ENCODE data around the gene INS.
"Not testable (repeated sequence)": the region's sequence is repeated elsewhere in the genome, so short reads cannot be mapped to it uniquely, and the experiment has no call there.

Gene INS

DNA sequence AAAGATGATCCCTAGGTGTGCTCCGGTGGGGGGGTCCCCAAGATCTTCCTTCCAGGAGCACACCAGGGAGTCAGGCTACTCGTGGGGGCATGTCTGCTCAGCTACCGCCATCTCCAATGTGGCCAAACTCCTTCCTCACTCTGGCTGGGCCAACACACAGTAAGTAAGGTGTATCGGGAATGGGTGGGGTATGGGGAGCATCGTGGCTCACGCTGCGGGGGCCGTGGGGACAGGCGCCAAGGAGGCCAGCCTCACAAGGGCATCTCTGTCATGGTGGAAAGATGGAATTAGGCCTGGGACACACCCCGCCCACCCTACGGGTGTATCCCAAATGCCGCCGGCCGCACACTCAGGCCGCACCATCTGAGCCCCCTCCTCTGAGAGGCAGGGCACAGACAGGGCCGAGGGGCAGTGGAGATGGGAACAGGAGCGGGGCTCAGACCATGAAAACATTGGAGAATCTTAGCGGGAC lies 30.1 kb downstream of the INS start:
- no peak for DNase-seq

DNA sequence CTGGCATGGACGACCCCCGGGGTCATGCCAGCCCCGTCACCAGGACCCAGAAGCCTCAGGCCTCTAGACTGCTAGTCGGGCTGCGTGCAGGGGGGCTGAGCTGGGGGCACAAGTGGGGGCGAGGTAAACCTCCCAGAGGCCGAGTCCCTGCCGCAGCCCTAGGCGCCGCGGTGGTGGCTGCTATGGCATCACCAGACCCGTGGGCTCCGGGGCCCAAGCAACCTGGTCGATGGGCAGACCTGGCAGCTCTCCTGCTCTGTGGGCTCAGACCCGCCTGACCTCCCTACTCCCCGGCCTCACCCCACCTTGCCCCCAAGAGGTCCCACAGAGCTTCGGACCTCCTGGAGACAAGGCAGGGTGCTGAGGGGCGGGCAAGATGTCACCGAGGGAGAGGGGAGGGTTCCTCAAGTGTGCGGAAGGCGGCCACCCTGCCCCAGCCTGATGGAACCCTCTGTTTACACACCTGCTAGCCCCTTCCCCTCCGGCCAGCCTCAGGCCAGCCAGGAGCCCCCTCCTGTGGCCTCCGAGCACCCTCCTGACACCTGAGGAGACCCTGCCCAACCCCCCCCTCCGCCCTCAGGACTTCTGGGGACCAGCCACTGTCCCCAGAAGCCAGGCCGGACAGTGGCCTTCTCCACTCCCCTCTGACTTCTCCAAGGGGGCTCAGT lies 31.2 kb downstream of the INS start:
- no peak for DNase-seq

DNA sequence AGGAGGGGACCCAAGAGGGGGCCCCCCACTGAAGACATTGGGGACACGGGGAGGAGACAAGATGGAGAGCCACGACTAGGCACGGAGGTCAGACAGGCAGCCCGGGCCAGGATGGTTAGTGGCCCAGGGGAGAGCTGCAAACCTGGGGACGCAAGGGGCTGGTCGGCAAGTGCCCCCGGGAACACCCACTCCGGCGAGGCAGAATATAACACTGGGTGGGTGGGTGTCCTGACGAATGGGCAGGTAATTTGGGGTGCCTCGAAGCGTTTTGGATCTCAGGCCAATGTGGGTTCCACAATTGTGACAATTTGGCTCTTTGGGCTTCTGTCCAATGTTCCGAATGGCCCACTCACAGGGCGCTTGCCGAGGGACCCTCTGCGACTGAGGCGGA lies 31.7 kb downstream of the INS start:
- no peak for DNase-seq

DNA sequence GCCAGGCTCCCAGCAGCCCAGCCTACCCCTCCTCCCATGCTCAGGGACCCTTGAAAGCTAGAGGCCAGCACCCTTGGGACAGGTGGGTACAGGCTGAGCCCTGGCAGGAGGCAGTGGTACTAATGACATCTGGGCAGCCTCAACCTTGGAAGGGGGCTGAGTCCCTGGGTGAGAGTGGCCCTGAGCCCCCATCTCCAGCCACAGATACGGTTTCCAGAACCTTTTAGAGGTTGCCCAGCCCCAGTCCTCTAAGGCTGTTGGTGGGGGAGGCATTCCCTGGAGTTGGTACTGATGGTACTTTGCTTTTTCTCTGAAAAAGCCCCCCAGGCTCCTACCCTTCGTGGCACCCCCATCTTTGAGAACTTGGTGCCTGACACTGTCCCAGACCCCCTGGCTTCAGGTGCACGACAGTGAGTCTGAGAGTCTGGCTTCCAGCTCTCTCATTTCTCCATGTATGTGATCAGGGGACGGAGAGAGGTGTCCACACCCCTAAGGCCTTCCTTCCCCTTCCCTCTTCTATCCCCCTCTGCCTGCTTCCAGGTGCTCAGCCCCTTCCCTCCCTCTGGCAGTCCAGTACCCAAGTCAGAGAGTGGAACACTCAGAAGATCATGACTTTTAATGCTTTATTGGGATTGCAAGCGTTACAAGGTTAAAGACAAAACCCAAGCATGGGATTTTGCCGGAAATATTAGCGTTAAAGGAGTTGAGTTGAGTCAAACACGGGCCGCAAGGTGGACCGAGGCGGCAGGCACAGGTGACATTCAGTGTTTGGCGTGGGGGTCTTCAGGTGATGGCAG lies 32.3 kb downstream of the INS start:
- no peak for DNase-seq

DNA sequence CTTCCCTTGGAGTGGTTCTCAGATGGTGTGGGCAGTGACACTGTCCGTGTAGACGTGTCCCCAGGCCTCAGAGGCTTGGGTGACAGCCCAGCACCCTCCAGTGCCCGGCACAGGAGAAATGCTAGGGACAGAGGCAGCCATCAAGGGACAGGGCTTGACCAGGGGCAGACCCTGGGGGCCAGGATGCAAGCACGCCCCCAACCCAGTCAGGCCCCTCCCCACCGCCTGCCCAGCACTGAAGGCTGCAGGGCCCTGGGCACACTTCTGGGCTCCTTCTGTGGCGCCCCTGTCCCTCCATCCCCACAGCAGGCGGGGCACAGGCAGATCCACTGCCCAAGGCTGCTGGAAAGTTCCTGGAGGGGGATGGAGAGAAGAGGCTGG lies 32.9 kb downstream of the INS start:
- no peak for DNase-seq

DNA sequence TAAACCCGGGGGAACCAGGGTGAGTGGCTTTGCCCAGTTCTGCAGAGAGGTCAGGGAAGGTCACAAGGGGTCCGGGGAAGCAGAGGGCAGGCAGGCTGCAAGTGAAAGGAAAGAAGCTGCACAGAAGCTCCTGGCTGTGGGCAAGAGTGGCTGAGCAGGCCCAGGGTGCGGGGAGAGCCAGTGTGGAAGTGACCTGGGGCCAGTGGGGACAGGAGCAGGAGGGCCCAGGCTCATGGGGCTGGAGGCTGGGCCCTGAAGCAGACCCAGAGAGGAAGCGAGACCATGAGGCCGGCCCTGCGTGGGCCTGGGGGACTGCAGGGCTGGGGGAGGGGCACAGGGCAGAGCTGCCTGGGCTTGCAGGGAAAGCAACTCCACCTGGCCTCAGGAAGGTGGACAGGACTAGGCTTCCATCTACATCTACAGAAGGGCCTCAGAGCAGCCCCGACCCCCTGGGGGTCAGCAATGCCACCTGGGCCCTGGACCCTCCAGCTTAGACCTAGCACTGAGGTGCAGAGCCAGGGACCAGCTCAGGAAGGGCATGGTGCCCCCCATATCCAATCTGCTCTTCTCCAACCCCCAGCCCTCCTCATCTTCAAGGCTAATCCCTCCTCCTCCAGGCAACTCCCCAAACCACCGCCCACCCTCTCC lies 33.4 kb downstream of the INS start:
- no peak for DNase-seq

DNA sequence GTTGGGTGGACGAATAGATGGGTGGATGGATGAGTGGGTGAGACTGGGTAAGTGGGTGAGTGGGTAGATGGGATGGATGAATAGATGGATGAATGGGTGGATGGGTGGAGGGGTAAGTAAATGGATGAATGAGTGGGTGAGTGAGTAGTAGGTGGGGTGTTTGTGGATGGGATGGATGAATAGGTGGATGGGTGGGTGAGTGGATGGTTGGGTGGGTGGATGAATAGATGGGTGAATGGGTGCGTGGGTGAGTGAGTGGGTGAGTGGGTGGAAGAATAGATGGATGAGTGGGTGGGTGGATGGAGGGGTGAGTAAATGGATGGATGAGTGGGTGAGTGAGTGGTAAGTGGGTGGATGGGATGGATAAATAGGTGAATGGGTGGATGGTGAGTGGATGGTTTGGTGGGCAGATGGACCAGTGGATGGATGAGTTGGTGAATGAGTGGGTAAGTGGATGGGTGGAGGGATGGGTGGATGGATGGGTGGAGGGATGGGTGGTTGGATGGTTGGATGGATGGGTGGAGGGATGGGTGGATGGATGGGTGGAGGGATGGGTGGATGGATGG lies 34.4 kb downstream of the INS start:
- no peak for DNase-seq

DNA sequence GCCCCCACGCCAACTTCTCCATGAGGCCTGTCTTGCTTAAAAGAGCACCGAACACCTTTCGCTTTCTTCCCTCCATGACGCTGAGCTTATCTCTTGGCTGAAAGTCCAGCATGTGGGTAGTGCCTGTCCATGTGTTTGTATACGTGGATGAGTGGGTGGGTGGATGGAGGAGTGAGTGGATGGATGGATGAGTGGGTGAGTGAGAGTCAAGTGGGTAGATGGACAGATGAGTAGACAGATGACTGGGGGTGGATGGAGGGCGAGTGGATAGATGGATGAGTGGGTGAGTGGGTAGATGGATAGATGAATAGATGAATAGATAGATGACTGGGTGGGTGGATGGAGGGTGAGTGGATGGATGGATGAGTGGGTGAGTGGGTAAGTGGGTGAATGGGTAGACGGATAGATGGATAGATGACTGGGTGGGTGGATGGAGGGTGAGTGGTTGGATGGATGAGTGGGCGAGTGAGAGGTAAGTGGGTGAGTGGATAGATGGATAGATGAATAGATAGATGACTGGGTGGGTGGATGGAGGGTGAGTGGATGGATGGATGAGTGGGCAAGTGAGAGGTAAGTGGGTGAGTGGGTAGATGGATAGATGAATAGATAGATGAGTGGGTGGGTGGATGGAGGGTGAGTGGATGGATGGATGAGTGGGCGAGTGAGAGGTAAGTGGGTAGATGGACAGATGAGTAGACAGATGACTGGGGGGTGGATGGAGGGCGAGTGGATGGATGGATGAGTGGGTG lies 36.1 kb downstream of the INS start:
- not testable (repeated sequence) for DNase-seq

DNA sequence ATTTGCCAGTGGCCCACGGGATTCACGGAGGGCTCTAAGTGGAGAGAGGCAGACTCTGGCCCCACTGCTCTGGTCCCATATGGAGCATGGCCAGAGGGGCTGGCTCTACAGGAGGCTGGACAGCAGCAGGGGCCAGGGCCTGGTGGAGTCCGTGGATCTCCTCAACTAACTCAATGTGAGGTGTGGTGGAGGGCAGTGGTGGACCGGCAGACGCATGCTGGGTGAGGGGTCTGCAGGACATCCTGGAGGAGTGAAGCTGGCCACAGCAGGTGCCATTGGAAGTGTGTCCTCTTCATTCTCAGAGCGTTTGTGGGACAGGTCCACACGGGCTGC lies 37.4 kb downstream of the INS start:
- no peak for DNase-seq

DNA sequence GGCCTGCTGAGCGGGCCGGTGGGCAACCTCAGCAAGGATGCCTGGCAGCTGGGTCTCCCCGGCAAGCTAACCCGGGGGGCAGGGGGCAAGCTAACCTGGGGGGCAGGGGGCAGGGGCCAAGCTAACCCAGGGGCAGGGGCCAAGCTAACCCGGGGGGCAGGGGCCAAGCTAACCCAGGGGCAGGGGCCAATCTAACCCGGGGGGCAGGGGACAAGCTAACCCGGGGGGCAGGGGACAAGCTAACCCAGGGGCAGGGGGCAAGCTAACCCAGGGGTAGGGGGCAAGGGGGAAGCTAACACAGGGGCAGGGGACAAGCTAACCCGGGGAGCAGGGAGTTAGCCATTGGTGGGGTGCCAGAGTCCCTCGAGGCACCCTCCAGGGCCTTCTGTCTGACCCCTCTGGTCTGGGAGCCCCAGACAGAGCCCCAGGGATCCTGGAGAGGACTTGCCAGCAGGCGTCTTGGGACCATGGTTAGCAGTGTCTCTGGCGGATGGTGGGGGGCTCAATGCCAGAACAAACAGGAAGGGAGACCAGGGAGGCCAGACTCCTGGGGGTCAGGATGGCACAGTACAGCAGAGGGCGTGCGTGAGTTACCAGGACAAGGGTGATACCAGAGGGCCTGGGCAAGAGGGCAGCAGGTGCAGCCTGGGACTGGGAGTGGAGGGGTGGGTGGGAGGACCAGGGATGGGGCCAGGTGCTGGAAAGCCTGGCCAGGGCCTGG lies 37.9 kb downstream of the INS start:
- no peak for DNase-seq

DNA sequence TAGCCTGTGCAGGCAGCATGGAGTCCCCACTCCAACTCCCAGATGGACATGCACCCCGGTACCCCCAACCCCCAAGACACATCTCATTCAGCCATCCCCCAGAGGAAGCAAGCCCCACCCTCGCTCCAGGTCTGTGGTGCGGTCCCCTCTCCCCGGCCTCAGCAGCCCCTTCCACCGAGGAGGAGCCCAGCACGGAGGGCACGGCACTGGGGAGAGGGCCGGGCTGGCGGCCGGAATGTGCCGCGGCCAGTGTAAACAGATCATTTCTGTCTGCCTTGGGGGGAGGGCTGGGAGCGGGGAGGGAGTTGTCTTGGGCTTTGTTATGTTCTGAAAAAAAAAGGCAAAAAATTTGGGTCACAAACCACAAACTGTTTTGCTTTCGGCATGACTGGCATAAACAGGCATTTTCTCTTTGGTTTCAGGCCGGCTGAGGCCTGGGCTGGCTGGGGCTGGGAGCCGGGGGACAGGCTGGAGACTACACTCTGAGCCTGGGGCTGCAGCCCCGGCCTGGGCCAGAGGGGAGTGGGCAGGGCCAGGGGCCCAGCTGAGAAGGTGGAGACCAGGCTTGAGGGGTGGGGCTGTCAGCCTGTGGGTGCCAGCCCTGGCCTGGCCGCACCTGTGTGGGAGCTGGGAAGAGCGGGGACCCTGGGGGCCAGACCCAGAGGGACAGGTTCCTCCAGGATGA lies 38.6 kb downstream of the INS start:
- DNase-seq: no peak

DNA sequence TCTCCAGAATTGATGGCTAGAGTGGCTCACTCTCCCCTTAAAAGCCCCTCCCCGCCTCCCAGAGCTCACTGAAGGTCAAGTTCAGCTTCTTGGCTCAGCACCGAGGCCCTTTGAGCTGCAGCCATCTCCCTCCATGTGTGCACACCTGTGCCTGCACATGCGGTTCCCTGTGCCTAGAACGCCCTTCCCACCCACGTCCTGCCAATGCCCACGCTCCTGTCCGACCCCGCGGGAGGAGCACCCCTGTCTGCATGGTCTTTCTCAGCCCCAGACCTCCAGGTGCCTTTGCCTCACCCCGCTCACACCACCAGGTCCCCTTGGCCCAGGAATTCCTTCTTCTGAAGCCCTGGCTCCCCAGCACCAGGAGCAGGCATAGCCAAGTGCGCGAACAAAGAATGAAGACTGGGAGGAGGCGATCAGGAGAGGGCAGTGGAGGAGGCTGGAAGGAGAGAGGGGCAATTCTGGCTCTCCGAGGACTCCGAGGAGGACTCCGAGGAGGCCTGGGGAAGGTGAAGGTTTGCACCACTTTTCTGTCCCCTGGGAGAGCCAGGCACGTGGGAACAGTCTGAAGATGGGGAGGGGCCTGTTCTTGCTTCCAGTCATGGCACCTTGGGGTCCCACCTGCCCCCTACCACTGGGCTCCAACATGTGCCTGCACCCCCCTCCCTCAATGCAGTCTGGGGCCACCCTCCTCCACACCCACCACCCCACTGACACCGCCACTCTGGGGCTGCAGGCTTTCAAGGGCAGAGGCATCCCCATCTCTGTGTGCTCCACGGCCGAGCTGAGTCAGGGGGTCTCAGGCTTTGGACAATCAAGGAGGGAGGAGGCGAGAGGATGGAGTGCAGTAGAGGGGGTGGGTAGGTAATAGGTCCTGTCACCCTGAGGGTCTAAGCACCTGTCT lies 39.5 kb downstream of the INS start:
- no peak for DNase-seq

DNA sequence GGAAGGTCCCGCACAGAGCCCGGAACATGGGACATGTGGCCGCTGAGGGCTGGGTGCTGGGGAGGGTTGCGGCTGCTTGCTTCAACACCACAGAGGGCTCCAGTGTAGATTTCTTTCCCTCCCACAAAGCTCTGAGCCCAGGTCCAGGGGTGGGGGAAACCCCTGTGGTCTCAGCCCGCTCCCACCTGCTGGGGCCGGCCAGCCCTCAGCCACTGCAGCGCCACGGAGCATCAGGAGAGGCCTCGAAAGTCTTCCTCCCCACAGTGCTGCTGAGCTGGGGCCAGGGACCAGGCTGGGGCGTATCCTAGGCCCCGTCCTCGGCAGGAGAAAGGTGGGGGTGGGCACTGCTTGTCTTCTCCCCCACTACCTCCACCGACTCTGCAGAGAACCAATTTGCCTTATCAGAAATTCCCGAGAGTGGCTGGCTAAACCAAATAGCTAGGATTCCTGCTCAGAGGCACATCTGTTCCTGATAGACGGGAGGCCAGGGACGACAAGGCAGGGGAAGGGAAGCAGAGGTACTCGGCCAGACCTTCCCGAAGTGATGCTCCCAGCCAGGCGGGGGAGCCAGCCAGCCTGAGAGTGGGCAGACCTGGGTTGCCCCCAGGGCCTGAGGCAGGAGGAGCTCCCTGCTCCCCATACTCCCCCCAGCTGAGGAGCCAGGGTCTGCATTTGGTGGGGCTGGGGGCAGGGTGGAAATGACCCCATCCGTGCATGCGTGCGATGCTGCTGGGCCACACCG lies 40.5 kb downstream of the INS start:
- DNase-seq: no peak

DNA sequence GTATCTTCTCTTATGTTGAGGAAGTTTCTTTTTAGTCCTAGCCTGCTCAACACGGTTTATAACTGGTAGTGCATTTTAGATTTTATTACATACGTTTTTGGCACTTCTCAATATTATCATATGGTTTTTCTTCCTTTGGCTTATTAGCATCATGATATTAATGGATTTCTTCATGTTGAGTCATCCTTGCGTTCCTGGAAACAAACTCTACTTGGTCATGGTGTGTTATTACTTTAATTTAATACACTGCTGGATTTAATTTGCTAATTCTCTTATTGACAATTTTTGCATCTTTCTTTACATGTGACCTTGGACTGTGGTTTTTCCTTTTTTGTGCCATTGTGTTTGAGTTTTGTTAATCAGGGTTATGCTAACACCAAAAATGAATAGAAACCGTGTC lies 42.3 kb downstream of the INS start:
- DNase-seq: no peak

DNA sequence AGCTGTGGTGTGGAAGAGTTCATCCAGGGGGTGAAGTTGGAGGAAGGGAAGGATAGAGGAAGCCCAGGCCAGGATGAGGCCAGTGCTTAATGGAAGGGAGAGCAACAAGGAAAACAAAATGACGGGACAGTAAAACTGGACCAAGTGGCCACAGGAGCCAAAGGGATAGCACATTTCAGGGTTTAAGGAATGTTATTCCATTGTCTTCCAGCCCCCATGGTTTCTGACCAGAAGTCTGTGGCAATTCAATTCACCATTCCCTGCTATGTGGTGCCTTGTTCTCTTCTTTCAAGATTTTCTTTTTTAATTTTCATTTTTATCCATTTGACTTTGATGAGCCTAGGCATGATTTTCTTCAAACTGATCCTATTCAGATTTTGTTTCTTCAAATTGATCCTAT lies 44.3 kb downstream of the INS start:
- DNase-seq: no peak

DNA sequence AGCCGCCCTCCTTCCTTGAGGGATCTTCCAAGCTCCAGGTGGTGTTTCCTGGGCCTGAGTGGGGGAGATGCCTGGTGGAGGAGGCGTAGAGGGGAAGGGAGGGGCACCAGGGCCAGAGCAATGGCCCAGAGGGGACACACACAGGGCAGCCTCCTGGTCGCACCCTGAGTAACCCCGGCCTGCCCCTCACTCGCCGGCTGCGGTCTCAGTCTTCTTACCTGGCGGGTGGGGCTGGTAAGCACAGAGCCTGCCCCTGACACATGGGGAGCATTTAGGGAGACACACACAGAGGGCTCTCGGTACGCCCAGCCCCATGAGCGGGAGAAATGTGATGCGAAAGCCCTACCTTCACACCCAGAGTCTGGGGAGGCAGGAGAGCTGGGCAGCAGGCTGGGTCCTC lies 45.7 kb downstream of the INS start:
- DNase-seq: no peak

DNA sequence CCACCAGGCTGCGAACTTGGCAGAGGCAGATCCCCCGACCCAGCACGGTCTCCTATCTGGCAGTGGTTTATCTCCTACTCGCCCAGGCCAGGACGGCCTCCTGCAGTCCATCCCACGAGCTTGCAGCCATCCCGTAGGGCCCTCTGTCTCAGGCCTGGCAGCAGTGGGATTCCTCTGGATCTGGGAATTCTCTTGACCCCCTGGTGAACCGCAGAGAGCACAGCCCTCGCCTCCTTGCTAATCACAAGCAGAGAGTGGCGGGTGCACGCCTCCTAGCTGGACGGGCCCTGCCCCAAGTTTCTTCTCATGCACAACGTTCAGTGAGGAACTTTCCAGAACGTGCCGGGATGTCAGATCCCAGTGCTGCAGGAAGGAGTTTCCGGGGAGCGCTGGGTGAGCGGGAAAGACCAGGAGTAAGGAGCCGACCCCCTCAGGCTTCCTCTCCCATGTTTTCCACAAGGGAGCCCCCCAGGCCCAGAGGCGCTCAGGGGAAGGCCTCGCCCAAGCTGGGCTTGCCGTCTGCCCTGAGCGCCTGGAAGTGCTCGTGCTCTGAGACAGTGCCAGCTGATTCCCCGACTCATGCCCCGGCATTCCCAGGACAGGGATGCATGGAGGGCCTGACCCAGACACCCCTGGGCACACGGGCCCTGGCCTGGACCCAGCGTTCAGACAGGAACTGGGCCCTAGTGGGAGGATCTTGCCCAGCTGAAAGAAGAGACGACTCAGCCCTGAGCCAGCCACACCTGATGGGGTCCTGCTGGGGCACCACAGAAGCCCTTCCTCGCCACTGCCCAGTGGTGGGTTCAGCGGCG lies 46.4 kb downstream of the INS start:
- DNase-seq: no peak

DNA sequence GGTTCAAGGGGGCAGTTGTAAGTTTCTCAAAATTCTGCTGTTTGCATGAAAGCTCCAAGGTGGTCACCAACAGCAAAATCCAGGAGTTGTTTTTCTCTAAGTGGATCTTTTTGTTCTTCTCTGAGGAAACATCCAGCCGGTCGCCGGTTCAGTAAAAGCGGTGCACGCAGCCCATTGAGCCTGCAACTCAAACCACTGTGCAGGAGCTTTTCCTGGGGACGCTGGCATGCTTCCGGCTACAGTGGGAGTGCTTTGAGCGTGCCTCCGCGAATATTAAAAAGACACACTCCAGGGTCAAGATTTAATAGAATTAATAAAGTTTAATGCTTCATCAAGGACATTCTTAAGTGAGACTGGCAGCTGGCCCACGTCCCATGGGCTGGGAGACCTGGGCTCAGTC lies 47.2 kb downstream of the INS start:
- DNase-seq: no peak

DNA sequence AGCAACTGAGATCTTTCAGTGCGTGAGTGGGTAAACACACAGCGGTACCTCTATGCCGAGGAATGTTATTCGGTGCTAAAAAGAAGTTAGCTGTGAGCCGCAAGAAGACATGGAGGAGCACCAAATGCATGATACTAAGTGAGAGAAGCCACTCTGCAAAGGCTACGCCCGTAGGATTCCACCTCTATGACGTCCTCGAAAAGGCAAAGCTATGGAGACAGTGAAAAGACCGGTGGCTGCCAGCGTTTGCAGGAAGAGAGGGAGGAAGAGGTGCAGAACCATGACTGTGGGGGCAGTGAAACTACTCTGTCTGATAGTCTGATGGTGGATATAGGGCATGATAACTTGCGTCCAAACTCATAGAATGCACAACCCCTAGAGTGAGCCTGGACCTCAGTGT lies 50.5 kb downstream of the INS start:
- DNase-seq: no peak
